ENCODE data around the gene DDX27.

Gene DDX27

DNA sequence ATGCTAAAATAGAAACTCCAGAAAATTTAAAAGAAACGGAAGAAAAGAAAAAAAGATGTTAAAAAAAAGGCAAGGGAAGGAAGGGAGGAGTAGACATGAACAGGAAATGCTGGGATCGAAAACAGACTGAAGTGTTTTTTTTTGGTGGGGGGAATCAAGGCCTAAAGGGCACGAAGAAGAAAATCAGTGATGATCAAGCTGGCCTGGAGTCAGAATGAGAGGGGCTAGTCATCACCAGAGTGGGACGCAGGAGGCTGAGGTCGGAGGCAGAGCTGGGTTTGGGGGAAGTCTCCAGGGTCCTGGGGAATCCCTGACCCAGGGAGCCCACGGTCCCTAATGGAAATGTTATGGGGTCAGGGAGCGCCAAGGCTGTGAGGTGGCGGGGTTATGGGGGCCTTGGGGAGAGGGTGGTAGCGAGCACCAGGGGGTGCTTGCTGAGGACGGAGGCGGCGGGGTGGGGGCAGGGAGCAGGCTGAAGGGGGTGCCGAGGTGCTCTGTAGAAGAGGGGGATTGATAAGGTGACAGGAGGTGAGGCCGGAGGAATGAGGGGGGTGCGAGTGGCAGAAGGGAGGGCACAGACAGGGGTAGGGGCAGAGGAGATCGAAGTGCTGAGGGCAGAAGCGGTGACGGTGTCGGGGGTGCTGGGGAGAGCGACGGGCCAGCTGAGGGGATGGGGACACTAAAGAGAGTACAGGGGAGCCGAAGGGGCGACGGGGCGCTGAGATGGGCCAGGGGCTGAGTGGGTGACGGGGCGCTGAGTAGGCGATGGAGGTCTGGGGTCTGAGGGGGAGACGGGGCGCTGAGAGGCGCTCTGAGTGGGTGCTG is 58.0 kb downstream of the DDX27 start:
- DNase-seq, result peak in 13 of 56 donors; percentile 3 to 46 (median 31)

DNA sequence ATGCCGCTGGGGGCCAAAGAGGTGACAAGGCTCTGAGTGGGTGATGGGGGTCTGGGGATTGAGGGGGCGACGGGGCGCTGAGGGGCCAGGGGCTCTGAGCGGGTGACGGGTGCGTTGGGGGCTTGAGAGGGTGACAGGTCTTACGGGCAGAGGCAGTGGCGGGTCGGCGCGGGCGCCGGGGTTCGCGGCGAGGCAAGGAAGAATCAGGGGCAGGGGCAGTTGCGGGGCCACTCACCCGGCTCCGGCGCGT is 58.5 kb downstream of the DDX27 start:
- DNase-seq, result no peak

DNA sequence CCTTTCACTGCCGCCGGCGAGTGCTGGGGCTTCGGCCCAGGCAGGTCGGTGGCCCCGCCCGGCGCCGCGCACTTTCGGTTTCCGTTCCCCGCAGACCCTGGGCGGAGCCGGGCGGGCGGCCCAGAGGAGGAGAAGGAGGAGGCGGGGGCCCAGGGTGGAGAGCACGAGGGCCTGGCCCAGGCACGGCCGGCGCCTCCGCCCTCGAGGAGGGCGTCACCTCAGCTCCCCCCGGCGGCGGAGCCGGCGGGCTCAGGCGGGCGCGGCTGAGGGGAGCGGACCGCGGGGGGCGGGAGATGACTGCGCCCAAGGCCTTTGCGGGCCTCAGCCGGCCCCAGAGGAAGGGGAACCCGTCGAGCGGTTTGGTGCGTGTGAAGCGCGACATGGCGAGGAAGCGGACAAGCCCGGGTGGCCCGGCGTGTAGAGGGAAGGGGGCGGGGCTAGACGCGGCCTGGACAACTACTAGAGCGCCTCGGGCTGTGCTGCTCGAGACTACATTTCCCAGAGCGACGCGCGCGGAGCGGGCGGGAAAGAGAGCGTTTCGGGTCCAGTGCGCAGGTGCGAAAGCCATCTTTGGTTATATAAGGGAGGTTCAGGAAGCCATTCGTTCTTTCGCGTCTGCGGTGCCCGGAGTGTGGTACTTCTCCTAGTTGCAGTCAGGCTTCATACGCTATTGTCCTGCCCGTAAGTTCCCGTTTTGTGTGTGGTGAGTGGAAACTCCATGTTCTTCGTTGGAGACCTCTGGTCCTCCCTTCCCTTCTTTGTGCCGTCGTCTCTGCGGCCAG is 59.0 kb downstream of the DDX27 start, which contains the start of gene ZNFX1:
Gene ZNFX1, minus strand, starts transcription at position 22 of the 782 bp plus-strand sequence. CDS start 2,218 bp downstream, outside the sequence.
- DNase-seq, result peak; percentile 91 to 99 (median 97)

DNA sequence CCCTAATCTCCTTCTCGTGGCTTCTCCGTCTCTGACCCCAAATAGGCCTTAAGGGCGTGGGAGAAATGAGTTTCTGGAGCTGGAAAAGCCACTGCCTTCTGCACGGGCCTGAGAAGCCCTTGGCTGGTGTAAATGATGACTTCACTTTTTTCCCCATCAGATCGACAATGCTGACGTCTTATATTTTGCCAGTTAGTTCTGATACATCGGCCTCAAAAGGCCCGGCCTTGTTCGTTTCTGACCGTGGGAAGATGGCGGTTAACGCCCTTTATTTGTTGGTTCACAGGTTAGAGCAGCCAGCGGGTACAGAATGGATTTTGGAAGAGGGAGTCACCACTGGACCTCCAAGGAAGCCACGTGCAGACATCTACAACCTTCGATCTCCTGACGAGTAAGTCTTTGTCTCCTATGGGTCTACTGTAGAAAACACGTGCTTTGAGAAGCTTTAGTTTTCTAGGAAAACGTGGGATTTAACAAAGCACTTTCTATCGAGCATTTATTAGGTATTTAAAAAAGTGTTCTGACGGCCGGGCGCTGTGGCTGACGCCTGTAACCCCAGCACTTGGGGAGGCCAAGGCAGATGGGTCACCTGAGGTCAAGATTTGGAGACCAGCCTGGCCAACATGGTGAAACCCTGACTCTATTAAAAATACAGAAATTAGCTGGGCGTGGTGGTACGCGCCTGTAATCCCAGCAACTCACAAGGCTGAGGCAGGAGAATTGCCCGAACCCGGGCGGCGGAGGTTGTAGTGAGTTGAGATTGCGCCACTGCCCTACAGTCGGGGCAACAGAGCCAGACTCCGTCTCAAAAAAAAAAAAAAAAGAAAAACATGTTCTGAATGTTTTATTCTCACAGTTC is 59.8 kb downstream of the DDX27 start:
- peak in 2 of 56 donors; percentile 49 to 56 for DNase-seq

DNA sequence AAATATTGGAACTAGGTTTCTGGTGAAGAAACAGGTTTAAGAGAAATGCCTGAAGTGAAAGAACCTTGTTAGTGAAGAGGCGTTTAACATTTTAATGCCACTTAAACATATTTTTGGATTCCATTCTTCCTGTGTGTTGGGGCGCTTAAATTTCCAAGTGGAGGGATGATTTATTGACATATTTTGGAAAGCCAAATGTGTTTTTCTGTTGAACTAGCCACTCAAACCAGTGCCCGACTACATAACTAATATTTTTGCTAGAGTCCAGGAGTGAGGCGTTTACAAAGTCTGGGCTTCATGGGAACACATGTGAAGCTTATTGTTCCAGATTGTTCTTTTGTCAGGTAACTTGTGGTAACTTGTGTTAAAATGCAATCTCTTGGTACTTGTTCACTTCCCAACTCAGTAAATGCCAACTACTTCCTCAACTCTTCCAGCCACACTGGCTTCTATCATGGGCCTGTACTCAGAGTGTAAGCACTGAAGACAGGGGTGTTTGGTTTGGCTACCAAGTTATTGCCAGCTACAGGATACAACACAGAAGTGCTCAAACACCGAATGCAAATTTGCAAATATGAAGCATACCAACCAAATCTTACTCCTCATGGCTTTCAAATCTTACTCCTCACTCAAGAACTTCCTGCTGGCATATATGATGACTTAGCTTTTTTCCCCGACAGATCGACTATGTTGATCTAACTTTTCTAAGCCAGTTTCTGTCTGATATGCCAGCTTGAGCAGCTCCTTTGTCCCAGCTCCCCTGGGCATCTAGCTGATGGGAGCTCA is 60.7 kb downstream of the DDX27 start:
- DNase-seq, result no peak

DNA sequence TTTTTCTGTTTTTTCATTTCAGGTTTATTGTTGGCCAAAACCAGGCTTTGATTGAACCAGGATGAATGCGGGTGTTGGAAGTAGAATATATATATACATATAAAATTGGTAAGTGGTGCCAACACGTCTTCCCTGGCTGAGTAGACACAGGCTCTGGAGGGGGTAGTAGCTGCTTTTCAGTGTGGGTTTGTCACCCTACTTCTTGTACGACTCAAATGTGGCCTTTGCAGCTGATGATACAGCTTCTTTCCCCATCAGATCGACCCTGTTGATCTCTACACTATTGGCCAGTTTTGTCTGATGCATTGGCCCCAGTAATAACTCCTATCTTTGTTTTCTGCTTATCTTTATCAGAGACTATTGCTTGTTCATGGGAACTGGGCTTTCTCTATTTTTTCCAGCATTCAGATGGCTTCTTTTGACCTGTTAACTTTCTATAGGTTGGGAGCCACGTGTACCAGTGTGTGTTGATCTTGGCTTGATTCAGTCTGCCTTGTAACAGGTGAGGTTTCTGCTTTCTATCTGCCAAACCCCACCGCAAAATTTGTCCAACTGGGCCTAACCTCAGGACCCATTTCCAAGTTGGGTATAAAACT is 61.3 kb downstream of the DDX27 start:
- no peak for DNase-seq

DNA sequence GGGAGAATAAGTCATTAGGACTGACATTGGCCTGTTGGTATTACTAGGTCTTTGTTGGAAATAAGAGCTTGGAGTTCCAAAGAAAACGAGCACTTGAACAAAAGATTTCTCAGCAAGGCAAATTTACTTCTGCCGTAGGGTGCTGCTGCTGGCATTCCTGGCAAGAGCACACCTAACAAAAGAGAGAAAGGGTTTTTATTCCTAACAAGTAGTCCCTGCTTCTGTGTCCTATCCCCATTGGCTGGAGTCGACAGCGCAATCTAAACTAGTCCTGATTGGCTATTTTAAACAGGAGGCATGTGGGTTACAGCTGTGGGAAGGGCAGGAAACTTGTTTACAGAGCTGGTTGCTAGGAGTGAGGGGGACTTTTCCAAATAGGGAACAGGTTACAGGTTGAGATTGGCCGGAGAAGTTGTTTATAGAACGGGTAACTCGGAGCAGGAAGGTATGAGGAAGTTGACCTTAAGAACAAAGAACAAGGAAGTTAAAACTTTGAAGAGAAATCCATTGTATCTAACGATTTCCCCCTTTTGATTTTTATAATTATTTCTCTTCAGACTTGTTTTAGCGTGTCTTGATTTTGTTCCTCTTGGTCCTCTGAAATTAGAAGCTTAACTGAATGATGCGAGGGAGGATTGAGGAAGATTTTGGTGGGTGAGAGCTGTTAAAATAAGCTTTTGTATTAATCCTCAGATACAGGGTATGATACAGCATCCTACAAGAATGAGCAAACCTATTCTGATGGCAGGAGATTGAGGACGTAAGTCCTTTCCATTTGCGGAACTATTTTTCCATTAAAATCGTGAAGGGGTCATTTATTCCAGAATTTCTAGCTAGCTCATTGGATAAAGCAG is 62.1 kb downstream of the DDX27 start:
- DNase-seq, result peak in 1 of 56 donors; percentile 2

DNA sequence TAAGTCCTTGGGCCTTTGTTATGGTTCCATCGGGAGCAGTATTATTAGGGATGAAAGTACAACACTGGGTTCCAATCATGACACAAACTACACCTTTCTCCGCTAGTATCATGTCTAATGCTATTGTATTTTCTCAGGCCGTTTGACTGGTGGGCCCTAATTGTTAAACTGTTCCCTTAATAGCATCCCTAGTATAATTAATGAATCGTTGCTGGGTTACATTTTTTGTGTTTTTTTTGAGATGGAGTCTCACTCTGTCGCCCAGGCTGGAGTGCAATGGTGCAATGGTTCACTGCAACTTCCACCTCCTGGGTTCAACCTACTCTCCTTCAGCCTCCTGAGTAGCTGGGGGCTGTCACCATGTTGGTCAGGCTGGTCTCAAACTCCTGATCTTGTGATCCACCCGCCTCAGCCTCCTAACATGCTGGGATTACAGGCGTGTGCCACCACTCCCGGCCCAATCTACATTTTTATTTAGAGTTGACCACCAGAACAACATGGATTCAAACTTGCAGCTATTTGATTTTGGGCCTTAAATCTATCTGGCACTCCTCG is 62.8 kb downstream of the DDX27 start:
- no peak for DNase-seq

DNA sequence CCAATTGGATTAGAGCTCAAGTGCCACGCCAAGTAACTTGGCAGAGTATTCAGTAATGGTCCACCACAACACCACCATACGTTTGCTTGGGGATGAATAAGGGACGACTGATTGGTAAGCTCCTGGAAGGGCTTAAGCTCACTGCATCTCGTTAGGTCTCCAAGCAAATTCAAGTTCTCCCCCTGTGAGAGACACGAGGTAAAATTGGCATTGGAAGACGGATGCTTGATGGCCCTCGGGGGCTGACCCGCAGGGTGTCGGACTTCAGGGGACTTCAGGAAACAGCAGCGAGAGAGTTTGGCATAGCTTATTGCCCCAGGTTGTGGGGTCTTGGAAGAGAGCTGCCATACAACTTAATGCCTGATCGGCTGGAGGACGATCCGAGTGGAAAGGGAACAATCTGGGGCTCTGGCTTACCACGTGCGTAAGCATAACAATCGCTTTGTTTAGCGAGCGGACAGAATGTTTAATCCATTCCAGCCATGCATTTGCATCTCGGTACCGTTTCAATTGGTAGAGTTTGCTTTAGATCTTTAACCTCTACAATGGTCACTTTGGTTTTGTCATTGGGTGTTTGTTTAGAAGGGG is 63.5 kb downstream of the DDX27 start:
- no peak for DNase-seq

DNA sequence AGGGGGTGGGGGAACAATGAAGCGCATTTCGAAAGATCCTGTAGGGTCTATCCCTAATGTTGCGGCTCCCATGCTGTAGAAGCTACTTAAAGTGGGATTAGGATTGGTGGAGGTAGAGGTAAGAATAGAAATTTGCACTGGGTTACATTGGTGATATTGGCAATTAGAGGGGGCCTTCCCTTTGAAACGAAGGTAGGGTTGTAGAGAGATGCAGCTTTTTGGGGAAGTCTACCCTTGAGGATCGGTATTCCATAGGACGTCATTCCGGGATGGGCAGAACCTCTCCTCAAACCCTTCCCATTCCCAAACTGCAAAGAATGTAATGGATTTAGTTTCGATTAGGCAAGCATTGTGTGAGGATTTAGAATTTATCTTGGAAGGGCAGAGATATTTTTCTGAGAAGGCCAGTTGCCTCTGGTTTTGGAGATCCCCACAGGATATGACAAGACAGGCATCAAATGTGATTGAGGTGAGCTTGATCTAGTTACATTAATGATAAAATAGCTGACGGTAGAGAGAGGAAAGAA is 64.0 kb downstream of the DDX27 start:
- DNase-seq, result no peak

DNA sequence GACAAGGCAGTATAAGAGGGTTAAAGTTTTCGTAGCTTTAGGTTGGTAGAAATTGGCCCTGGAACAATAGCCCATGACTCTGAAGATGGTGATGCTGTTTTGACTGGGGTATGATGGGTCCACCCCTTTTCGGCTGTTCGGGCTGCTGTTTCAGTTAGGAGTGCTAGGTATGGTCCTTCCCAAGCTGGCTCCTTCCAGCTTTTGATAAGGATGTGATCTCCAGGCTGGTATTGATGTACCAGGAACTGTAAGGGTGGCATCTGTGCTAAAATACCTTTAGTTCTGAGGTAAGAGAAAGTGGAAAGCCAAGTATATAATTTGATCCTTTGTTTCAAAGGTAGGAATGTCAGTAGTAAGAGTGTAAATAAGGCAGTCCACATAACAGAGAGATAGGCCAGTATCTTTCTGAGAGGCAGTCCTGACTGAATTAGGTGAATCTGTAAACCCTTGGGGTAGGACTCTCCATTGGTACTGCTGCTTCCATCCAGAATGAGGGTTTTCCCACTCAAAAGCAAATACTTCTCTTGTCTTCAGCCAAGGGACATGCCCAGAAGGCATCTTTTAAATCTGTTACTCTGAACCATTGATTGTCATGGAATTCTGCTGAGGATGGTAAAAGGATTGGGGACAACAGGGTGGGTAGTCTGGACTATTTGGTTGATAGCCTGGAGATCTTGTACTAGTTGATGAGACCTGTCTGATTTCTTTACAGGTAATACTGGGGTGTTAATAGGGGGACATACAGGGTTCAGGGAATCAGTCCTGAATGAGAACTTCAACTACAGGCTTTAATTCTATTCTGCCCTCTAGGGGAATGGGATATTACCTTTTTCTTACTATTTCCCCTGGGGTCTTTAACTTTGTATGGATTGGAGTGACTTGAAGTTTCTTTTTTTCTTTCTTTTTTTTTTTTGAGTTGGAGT is 64.7 kb downstream of the DDX27 start:
- DNase-seq, result no peak

DNA sequence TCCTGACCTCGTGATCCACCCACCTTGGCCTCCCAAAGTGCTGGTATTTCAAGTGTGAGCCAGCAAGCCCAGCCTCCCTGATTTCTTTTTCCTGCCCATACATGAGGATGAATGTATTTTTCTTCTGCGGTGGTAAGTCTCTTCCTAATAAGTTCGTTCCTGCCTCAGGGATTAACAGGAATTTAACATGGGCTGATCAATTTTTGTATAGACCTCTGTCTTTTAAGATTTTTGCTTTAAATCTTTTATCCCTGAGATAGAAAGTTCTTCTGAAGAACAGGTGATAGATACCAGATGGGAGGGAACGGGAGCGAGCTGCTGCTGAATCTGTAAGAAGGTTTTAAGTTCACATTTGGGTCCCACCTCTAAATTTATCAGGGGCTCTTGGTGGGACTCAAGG is 65.6 kb downstream of the DDX27 start:
- no peak for DNase-seq

DNA sequence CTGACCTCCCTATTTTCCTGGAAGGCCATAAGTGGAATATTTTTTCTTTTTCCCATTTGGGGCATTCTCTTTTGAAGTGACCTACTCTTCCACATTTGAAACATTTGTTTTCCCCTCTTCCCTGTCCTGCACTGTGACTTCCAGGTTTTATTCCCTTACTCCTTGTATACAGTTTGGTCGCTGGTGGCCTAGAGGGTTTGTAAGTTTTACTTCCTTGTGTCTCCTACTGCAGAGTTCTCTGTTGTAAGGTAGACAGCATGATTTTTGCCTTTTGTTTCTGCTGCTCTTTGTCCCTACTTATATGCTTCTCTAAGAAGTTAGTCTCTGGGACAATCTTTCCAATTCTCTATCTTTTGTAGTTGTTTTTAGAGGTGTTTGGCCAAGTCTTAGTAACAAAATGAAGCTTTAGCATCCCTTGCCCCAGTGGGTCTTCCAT is 66.0 kb downstream of the DDX27 start:
- DNase-seq, result no peak

DNA sequence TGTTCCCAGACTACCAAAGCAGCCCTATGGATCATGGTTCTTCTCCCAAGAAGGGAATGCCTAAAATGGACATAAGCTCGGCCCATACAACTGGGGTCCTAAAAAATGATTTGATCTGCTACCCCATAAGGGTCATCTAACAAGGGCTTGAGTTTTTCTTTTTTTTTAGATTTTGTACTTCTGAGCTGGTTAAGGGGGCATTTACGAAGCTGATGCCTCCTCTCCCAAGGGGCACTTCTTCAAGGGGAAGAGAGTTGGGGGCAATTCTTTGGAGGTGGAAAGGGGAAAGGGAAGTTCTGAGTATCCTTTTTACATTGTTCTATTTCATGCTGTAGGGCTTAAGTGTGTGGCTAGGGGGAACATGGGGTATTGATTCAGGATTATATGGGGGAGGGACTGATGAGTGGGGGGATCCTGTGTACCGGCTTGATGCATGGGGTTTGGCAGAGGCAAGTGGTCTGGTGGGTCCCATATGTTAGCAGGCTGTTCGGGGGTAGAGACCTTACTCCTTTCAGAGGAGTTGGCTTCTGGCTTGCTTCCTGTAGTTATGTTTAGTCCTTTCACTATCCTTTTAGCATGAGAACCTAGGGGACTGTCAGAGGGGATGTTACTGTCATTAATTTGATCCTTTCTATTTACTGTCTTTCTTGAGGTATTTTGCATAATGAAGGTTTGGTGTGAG is 66.7 kb downstream of the DDX27 start:
- DNase-seq, result no peak

DNA sequence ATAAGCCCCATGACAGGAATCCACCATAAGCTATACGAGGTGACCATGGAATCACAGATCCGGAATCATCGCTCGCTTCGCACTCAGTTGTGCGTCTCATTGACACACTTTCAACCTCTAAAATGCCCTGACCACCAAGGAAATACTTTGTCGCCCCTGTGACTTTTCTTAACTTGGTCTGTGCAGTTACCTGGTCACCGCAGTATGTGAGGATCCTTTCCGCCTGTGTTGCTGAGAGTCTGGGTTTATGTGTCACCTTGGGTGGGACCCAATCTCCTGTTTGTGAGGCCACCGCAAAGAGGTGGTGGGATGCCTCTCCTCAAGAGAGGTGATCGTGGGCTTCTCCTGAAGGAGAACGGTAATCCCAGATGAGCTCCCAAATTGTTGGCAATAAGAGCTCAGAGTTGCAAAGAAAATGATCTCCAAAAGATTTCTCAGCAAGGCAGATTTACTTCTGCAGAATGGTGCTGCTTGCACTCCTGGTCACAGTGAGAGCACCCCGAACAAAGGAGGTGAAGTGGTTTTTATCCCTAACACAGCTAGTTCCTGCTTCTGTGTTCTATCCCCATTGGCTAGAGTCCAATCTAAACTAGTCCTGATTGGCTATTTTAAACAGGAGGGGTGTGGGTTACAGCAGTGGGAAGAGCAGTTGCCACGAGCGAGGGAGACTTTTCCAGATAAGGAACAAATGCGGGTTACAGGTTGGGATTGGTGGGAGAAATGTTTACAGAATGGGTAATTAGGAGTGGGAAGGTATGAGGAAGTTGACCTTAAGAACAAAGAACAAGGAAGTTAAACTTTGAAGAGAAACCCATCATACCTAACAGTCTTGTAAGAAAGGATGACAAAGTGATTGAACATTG is 67.7 kb downstream of the DDX27 start:
- DNase-seq, result no peak
